Ishikawa (cell line): Measurements from ENCODE around the gene CYP24A1.

Source experiments
- CREB1 ChIP-seq: IDR thresholded peaks from 2 replicates; pipeline ENCODE4 v1.6.1; 2012; ENCODE audit warnings: low read depth
- EP300 ChIP-seq: IDR thresholded peaks from 2 replicates; pipeline ENCODE4 v1.6.1; 2012; ENCODE audit warnings: borderline replicate concordance
- FOXM1 ChIP-seq: IDR thresholded peaks from 2 replicates; pipeline ENCODE4 v1.6.1; 2012; ENCODE audit warnings: low read depth, borderline replicate concordance
- NFIC ChIP-seq: IDR thresholded peaks from 2 replicates; pipeline ENCODE4 v1.6.1; 2012
- RAD21 ChIP-seq: IDR thresholded peaks from 2 replicates; pipeline ENCODE4 v1.6.1; 2012; ENCODE audit warnings: low read depth
- REST ChIP-seq: IDR thresholded peaks from 2 replicates; pipeline ENCODE4 v1.6.1; 2012; ENCODE audit warnings: low read depth, mild to moderate bottlenecking
- TAF1 ChIP-seq: IDR thresholded peaks from 2 replicates; pipeline ENCODE4 v1.6.1; 2012; ENCODE audit warnings: low read depth, mild to moderate bottlenecking
- TCF12 ChIP-seq: IDR thresholded peaks from 2 replicates; pipeline ENCODE4 v1.6.1; 2012; ENCODE audit warnings: low read depth
- TEAD4 ChIP-seq: IDR thresholded peaks from 2 replicates; pipeline ENCODE4 v1.6.1; 2012
- USF1 ChIP-seq: IDR thresholded peaks from 2 replicates; pipeline ENCODE4 v1.6.1; 2012
- YY1 ChIP-seq: IDR thresholded peaks from 2 replicates; pipeline ENCODE4 v1.6.1; 2012; ENCODE audit warnings: low read depth

- TF ChIP-seq YY1: no peak
- no peak for TF ChIP-seq TCF12
- no peak for TF ChIP-seq USF1
- TF ChIP-seq FOXM1: no peak
- no peak for TF ChIP-seq TAF1
- TF ChIP-seq EP300: no peak
- no peak for TF ChIP-seq TEAD4
- no peak for TF ChIP-seq CREB1
- TF ChIP-seq RAD21: no peak
- TF ChIP-seq REST: no peak
- TF ChIP-seq NFIC: no peak
Measured at GRCh38 chr20:54126806-54127655, 46.8 kb downstream of the CYP24A1 start.
